ENCODE data around the gene ELMOD3.
"Not testable (repeated sequence)": the region's sequence is repeated elsewhere in the genome, so short reads cannot be mapped to it uniquely, and the experiment has no call there.

Gene ELMOD3

GRCh38 chr2:85354286-85355072 lies at the start of gene ELMOD3, which contains the start of gene RETSAT:
Gene ELMOD3 (plus strand): TSS chr2:85354769. CDS start chr2:85357199, 2,430 bp downstream.
Gene RETSAT (minus strand): TSS chr2:85354528. CDS start chr2:85354507, 21 bp downstream.
- peak; percentile 98 to 99 for DNase-seq

DNA sequence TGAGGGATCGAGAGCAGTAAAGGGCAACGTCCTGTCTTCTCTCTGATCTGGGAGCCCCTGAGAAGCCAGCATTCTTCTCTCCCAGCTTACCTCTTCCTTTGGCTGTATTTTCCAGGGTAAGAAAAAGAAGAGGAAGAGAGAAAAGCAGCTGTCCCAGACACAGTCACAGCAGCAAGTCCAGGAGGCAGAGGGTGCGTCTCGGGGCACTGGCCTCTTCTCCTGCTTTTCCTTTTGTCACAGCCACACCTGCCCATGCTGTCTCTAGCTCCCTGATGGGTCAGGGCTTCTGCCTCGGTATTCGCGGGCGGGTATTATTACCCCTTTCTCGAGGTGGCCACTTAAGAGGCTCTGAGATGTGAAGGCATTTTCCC lies 47.1 kb upstream of the ELMOD3 start:
- no peak for DNase-seq

DNA sequence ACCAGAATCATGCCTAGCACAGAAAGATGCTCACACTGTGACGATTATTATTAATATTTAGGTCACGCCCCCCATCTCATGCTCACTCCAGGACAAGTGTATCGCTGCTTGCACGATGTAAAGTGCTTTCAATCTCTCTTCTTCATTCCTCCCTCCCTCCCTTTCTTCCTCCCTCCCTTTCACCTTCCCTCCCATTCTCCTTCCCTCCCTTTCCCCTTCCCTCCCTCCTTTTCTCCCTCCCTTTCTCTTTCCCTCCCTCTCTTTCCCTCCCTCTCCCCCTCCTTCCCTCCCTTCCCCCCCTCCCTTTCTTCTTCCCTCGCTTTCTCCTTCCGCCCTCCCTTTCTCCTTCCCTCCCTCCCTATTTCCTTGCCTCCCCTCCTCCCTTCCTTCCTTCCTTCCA lies 46.4 kb upstream of the ELMOD3 start:
- no peak for DNase-seq

GRCh38 chr2:85308896-85309555 lies 45.5 kb upstream of the ELMOD3 start:
- DNase-seq: no peak

- DNase-seq: peak in 1 of 2 donors; percentile 21
Observed at GRCh38 chr2:85309699-85310321, 44.8 kb upstream of the ELMOD3 start.

DNA sequence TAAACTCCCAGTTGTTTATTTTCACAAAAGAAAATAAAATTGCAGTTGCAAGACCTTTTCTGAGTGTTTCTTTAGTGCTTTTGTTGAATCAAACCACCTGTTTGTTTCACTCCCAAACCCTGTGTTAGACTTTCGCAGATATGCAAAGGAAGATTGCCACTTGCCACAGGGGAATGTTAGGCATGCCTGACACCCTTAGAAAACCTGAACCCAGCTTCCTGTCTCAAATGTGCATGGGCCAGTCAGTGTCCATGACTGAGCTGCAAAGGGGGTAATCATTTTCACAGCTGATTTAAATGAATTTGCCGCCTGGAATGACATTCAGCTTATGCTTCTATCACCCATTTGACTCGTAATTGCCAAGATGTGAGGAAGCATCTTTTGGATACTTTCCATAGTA lies 44.2 kb upstream of the ELMOD3 start:
- DNase-seq: no peak

DNA sequence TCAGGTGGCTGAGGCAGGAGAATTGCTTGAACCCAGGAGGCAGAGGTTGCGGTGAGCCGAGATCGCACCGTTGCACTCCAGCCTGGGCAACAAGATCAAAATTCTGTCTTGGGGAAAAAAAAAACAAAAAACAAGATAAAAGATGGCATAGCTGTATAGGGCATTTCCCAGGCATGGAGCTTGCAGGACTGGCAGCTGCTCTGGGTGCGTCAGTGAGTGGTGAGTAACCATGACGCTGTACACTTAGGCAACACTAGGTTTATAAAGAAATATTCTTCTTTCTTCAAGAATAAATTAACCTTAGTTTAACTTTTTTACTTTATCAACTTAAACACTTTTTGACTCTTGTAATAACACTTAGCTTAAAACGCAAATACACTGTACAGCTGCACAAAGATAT lies 42.2 kb upstream of the ELMOD3 start:
- no peak for DNase-seq

- no peak for DNase-seq
Observed at GRCh38 chr2:85314884-85315242, 39.7 kb upstream of the ELMOD3 start.

DNA sequence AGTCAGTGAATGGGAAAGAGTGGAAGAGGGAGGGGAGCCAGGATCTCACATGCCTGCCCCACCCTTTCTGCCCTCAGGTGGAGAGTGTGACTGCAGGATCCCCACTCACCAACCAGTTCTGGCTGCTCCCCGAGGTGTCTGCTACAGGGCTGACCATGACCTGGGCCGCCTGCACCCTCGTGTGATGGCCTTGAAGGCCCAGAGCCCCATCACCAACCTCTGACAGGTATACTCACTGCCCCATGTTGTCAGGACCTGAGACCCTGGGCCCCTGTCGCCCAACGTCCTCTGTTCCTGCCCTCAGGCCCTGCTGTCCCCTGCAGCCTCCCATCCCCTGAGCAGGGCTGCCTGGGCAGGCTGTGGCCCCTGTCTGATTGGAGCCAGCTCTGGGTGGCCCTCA lies 38.6 kb upstream of the ELMOD3 start:
- DNase-seq: not testable (repeated sequence)

GRCh38 chr2:85318222-85319074 lies 36.1 kb upstream of the ELMOD3 start:
- peak in 1 of 2 donors; percentile 19 for DNase-seq

DNA sequence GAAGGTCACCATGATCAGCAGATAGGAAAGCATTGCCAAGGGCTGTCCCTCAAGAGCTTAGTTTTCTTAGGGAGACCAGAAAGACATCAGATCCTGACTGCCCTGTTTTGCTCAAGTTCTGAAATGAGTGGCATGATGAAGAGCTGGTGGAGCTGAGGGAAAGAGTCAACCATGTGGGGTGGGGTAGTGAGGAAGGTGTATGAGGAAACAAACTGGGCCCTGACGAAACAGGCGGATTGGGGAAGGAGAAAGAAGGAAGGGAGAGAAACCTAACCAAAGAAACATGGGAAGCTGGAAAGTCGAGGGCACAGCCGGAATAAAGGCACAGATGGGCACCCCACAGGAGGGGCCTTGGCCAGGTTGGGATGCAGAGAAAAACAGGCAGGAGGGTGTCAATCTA lies 34.8 kb upstream of the ELMOD3 start:
- DNase-seq: no peak

DNA sequence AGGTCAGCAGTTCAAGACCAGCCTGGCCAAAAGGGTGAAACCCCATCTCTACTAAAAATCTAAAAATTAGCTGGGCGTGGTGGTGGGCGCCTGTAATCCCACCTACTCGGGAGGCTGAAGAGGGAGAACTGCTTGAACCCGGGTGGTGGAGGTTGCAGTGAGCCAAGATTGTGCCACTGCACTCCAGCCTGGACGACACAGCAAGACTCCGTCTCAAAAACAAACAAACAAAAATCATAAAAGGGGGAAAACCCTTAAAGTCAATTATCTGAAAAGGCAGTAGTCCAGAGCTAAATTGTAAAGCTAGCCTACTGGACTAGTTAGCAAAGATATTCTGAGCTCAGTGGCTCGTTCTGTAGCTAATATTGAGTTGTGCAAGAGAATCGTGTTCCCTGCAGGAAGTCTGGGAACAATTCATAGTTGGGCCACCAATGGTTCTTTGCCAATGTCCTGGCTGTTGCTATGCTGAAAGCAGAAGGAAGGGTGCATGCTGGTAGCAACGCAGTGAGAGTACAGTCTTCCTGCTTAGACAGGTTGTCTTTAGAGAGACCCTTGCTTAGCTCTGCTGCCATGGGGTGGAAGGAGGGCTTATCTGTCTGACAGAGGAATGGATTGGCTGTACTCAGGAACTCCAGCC lies 31.1 kb upstream of the ELMOD3 start:
- DNase-seq: no peak

DNA sequence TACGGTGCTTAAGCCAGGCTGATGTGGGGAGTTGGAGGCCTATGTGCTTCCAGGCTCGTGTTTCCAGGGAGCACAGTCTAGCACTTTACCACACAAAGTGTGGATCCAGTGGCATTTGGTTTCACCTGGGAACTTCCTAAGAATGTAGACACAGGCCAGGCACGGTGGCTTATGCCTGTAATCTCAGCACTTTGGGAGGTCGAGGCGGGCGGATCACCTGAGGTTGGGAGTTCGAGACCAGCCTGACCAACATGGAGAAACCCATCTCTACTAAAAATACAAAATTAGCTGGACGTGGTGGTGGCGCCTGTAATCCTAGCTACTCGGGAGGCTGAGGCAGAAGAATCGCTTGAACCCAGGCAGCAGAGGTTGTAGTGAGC lies 30.6 kb upstream of the ELMOD3 start:
- not testable (repeated sequence) for DNase-seq

DNA sequence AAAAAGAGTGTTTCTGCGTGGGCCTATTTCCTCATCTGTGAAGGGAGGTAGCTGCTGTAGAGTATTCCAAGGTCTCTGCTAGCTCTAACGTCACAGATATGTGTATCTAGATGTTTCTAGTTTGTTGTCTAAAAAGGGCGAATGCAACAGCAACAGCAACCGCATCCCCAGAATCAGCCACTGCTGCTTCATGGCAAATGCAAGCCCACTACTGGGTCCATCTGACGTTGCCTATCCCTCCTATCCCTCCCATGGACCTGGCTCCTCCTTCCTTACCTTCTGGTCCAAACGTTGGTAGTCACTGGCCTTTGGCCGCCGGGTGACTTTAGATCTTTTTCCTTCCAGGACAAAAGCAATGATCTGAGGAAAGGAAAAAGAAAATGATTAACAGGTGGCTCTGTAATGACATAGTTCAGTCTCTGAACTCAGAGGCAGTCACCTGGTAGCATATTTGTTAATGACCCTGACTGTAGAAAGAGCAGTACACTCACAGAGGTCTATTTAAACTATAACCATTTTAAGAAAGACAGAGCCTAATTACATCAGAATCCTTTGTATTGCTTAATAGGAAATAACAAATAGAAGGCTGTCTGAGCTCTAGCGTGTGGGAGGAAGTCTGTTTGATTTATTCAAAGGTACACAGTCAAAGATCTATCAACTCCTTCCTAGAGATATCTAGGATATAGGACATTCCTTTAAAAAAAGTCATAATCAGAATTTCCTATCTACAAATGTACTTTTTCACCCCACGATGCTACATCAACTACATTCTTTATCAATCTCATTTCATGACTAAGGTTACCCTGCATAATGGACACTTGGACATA lies 29.7 kb upstream of the ELMOD3 start:
- no peak for DNase-seq

GRCh38 chr2:85325466-85325811 lies 29.1 kb upstream of the ELMOD3 start:
- no peak for DNase-seq

DNA sequence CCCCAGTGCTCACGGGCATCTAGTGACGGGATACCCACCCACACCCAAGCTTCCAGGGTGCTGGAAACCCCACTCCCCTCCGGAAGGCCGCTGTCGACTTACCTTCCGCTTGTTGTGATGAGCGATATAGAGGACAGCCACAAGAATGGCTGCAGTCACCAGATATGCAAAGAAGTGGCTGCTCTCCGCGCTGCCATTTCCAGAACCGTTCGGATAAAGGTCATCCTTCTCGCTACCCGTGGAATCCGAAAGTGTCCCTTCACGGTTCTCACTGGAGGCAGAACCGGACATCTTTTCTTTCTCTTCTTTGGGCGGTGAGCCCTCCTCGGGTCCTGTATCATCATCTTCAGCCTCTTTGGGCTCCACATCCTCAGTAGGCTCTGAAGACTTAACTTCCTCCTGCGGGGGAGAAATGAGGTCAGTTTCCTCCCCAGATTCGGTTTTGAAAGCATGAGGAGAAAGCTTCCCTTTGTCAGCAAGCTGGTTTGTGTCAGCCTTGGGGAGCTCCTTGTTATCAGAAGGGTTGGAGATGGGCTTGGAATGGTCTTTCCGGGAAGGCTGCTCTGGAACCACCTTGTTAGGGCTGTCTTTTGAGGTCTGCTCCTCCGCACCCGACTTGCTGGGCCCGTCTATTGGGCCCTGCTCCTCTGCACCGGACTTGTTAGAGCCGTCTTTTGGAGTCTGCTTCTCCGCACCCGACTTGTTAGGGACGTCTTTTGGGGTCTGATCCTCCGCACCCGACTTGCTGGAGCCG lies 28.0 kb upstream of the ELMOD3 start:
- peak; percentile 36 to 56 for DNase-seq

GRCh38 chr2:85327160-85327821 lies 27.3 kb upstream of the ELMOD3 start:
- DNase-seq: peak; percentile 54 to 58

- DNase-seq: peak; percentile 92 to 94
Observed at GRCh38 chr2:85327822-85328617, 26.5 kb upstream of the ELMOD3 start, which contains the start of gene TGOLN2. Gene TGOLN2 (minus strand): TSS chr2:85327989. CDS start chr2:85327962, 27 bp downstream.

DNA sequence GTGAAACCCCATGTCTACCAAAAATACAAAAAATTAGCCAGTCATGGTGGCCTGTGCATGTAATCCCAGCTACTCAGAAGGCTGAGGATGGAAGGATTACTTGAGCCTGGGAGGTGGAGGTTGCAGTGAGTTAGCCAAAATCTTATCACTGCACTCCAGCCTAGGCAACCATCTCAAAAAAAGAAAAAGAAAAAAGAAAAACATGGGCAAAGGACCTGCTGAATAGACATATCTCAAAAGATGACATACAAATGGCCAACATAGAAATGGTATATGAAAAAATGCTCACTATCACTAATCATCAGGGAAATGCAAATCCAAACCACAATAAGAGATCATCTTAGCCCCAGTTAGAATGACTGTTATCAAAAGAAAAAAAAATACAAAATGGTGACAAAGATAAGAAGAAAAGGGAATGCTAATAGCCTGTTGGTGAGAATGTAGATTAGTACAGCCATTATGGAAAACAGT lies 25.4 kb upstream of the ELMOD3 start:
- no peak for DNase-seq

Data from CD4-positive, alpha-beta T cell treated with Interleukin-1 beta for 1 hour (primary cell).